Motor neuron (in vitro differentiated cells): Measurements from ENCODE around the gene MAML2. TPM values are rescaled to one million over a fixed set of nuclear protein-coding genes. Genes with fewer than 3 reads are reported as not detected.
A peak's percentile ranks its signal among the peaks of the same experiment; 100 is the strongest.
"Not testable (repeated sequence)": the region's sequence is repeated elsewhere in the genome, so short reads cannot be mapped to it uniquely, and the experiment has no call there.

Experiments
- ATAC-seq, 8 experiments: fragments of 200-7000 bp; cut with Tn5 transposase; replicated peaks in 6 of 8; 2 replicates each; pipeline ENCODE4 v1.8.0; 2021; ENCODE audit warnings: mild to moderate bottlenecking in 8 of 8, moderate library complexity in 8 of 8
- H3K27ac ChIP-seq, 2 donors: fragments of 250-450 bp; sonication (Bioruptor Pico); 2 replicates each; pipeline ENCODE4 v1.9.0; 2021; ENCODE audit warnings: antibody characterized with exemption in 2 of 2, mild to moderate bottlenecking in 2 of 2, moderate library complexity in 1 of 2
- H3K4me1 ChIP-seq, 2 donors: fragments of 250-450 bp; sonication (Bioruptor Pico); replicated peaks in 1 of 2; 2 replicates each; pipeline ENCODE4 v1.6.1; 2021; ENCODE audit warnings: antibody characterized with exemption in 2 of 2, mild to moderate bottlenecking in 2 of 2, moderate library complexity in 1 of 2
- H3K4me3 ChIP-seq, 5 donors: fragments of 250-450 bp; sonication (Bioruptor Pico); 2 replicates each; pipeline ENCODE4 v1.9.0; 2021; ENCODE audit warnings: antibody characterized with exemption in 5 of 5, mild to moderate bottlenecking in 5 of 5, moderate library complexity in 4 of 5
- WGBS, 10 experiments: fragments of 450-650 bp; shearing (Covaris generic); methylation state at CpG; one replicate each; pipeline ENCODE4 v1.0.0; 2022; 5-methylcytosine and 5-hydroxymethylcytosine counted together
- in situ Hi-C, 9 experiments: fragments of 400-800 bp; cut with MboI; loops; one replicate each; pipeline ENCODE4 v1.15.0; 2021; ENCODE audit warnings: low sequenced_read_pairs in 9 of 9, low pct_unique_long_range_greater_than_20kb in 2 of 9; ENCODE audit not compliant: unreplicated experiment in 9 of 9
- total RNA-seq, 8 experiments: library from RNA; unstranded; fragments of 300-600 nt; gene quantifications; 2 replicates each; pipeline versions ENCODE4 v1.2.3 to v1.2.4, GENCODE V29; 2022

The MAML2 gene
- total RNA-seq, 8 experiments from 2014 or later, result 4.9 to 21.2 (median 6.4) TPM

GRCh38 chr11:96299155-96299888, 43.7 kb downstream of the MAML2 start:
- WGBS, 10 experiments, result 60 to 100% (median 92%) methylated on average over 1 to 7 of the region's 8 CpGs; no CpG with 5 or more reads in 4 of the 10 experiments
- no peak overlapping the region for H3K4me3 ChIP-seq
- in situ Hi-C loops, result no loop called here
- peaks cover 4 to 5% of the 10 kb centered on the region in 2 donors for H3K4me1 ChIP-seq
- no peak overlapping the region for H3K27ac ChIP-seq
- ATAC-seq, result peak in 1 of 8 experiments; percentile 39

DNA sequence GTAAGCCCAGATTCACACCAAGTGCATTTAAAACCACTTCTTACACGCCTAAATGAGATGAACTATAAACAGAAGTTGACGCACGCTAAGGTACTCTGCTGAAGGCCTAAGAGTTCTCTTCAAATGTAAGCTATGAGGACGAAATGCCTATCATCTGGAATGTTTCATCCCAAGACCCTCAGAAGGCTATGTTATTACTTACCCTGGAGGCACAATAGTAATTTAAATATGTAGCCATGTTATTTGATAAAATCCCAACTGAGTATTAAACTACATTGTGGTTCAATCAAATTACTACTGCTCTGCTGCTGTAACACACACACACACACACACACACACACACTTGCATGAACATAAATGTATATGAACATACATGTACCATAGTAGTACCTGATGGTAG, 47.6 kb downstream of the MAML2 start:
- H3K27ac ChIP-seq, result no peak overlapping the region
- in situ Hi-C loops, result no loop called here
- H3K4me3 ChIP-seq, result no peak overlapping the region
- peaks cover 16 to 18% of the 10 kb centered on the region in 2 donors for H3K4me1 ChIP-seq
- no peak for ATAC-seq
- WGBS, 10 experiments, result 28 to 100% (median 75%) methylated on average over 1 to 4 of the region's 4 CpGs; no CpG with 5 or more reads in 1 of the 10 experiments

GRCh38 chr11:96294289-96294688, 48.7 kb downstream of the MAML2 start:
- no peak for ATAC-seq
- in situ Hi-C loops, result no loop called here
- Histone ChIP-seq H3K4me3 (no peak overlapping the region), H3K4me1 (peaks cover 15 to 16% of the 10 kb centered on the region in 2 donors), H3K27ac (no peak overlapping the region)
- WGBS, 10 experiments, result 38 to 100% (median 67%) methylated on average over 1 to 3 of the region's 3 CpGs; no CpG with 5 or more reads in 1 of the 10 experiments

- in situ Hi-C loops, result no loop called here
- H3K27ac ChIP-seq, result no peak overlapping the region
- 0 to 81% (median 58%) methylated on average over 2 to 3 of the region's 3 CpGs; no CpG with 5 or more reads in 1 of the 10 experiments for WGBS, 10 experiments
These were observed 49.4 kb downstream of the MAML2 start for GRCh38 chr11:96293598-96294021.

DNA sequence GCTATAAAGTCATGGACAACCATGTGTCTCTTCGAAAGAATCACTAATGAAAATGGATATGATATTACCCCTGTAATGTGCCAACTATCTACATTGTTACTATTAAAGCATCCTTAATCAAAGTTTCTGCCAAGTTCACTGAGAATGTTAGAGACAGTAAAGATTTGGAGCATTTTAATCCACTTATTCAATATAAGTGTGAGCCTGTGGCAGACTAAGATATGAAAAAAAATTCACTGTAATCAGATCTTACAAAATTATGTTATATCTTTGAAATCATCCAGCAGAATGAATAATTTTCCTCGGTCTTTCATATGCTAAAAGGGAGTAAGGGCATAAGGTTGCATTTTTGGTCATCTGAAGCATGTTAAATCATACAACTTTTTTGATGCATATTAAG, 49.9 kb downstream of the MAML2 start:
- Histone ChIP-seq H3K4me3 (no peak overlapping the region), H3K27ac (no peak overlapping the region), H3K4me1 (peaks cover 15 to 16% of the 10 kb centered on the region in 2 donors)
- peak in 2 of 8 experiments; percentile 25 to 48 for ATAC-seq
- in situ Hi-C loops, result no loop called here
- 29 to 100% (median 82%) methylated on average over 1 to 2 of the region's 2 CpGs for WGBS, 10 experiments

More at GRCh38 chr11:96293598-96294021, 49.4 kb downstream of the MAML2 start:
- peak in 3 of 8 experiments; percentile 50 to 74 (median 56) for ATAC-seq
- no peak overlapping the region for H3K4me3 ChIP-seq
- H3K4me1 ChIP-seq, result peaks cover 15 to 16% of the 10 kb centered on the region in 2 donors

- in situ Hi-C loops, result no loop called here
- H3K4me1 ChIP-seq, result peaks cover 15 to 16% of the 10 kb centered on the region in 2 donors
- no peak for ATAC-seq
- H3K27ac ChIP-seq, result no peak overlapping the region
- H3K4me3 ChIP-seq, result no peak overlapping the region
These were observed 50.5 kb downstream of the MAML2 start for GRCh38 chr11:96292291-96293010.

DNA sequence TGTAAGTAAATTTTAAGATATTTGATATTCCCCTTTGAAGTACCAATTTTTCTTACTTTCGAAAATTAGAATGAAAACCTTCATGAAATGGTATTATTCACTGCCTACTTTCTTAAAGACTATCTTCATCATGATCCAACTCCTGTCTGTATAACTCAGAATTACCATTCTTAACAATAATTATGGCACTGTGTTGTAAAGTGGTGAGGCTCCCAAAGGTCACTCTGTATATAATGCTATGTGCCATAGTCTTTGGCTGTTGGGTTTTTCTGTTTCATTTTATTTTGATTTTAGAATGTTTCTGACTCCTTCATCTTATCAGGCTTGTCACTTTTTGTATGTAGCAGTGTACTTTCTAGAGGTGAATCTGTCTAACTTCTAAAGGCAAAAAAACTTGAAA, 52.4 kb downstream of the MAML2 start:
- H3K27ac ChIP-seq, result no peak overlapping the region
- peaks cover 15 to 16% of the 10 kb centered on the region in 2 donors for H3K4me1 ChIP-seq
- WGBS, 10 experiments, result 43 to 100% (median 100%) methylated on average over 1 of the region's 1 CpG; no CpG with 5 or more reads in 2 of the 10 experiments
- in situ Hi-C loops, result no loop called here
- no peak overlapping the region for H3K4me3 ChIP-seq
- no peak for ATAC-seq

GRCh38 chr11:96290031-96290430, 53.0 kb downstream of the MAML2 start:
- no peak for ATAC-seq
- 30 to 100% (median 82%) methylated on average over 1 of the region's 1 CpG; no CpG with 5 or more reads in 2 of the 10 experiments for WGBS, 10 experiments
- Histone ChIP-seq H3K4me1 (peaks cover 15 to 16% of the 10 kb centered on the region in 2 donors), H3K4me3 (no peak overlapping the region), H3K27ac (no peak overlapping the region)
- in situ Hi-C loops, result no loop called here

GRCh38 chr11:96288915-96289314, 54.1 kb downstream of the MAML2 start:
- in situ Hi-C loops, result no loop called here
- no peak overlapping the region for H3K27ac ChIP-seq
- no peak for ATAC-seq
- WGBS, 10 experiments, result 84 to 100% (median 94%) methylated on average over 1 to 3 of the region's 3 CpGs
- no peak overlapping the region for H3K4me3 ChIP-seq
- H3K4me1 ChIP-seq, result peaks cover 8% of the 10 kb centered on the region in 2 donors

DNA sequence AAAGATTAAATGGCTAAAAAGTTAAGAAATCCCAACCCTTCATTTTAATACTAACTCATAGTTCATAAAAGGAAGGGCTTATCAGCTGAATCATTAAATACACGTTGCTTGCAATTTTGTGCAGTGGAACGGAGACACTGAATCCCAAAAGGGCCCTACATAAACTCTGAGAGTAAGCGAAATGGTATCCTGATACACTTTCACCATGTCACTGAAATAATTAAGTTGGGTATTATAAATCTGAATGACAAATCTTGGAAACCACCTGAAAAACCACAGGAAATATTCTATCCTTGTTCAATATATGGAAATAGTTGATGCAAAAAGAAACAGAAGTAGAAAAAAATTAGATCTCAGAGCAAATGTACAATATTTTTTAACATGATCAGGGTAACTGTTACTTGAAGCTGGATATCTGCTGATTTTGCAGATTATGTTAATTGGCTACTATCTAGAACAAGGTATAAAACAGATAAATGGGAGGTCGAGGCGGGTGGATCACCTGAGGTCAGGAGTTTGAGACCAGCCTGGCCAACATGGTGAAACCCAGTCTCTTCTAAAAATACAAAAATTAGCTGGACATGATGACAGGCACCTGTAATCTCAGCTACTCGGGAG, 55.1 kb downstream of the MAML2 start:
- no peak for ATAC-seq
- Histone ChIP-seq H3K4me3 (no peak overlapping the region), H3K27ac (no peak overlapping the region), H3K4me1 (no peaks in the 10 kb centered on the region)
- 77 to 100% (median 91%) methylated on average over 1 to 6 of the region's 6 CpGs for WGBS, 10 experiments
- in situ Hi-C loops, result no loop called here

DNA sequence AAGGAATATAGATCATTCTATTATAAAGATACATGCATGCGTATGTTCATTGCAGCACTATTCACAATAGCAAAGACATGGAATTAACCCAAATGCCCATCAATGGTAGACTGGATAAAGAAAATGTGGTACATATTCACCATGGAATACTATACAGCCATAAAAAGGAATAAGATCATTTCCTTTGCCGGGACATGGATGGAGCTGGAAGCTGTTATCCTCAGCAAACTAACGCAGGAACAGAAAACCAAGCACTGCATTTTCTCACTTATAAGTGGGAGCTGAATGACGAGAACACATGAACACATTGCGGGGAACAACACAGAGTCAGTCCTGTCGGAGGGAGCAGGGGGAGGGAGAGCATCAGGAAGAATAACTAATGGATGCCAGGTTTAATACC, 57.0 kb downstream of the MAML2 start:
- H3K27ac ChIP-seq, ATAC-seq, H3K4me3 ChIP-seq, H3K4me1 ChIP-seq, in situ Hi-C loops: not testable (repeated sequence)
- WGBS, 10 experiments, result 86 to 100% (median 97%) methylated on average over 1 to 6 of the region's 6 CpGs; no CpG with 5 or more reads in 1 of the 10 experiments

GRCh38 chr11:96284917-96285316, 58.1 kb downstream of the MAML2 start:
- Histone ChIP-seq H3K4me1 (peaks cover 0 to 5% of the 10 kb centered on the region in 2 donors), H3K27ac (no peak overlapping the region), H3K4me3 (no peak overlapping the region)
- no peak for ATAC-seq
- in situ Hi-C loops, result no loop called here
- WGBS, 10 experiments, result 70 to 100% (median 86%) methylated on average over 1 to 3 of the region's 3 CpGs; no CpG with 5 or more reads in 1 of the 10 experiments

- H3K4me1 ChIP-seq, result peaks cover 4 to 9% of the 10 kb centered on the region in 2 donors
- no peak for ATAC-seq
- no peak overlapping the region for H3K4me3 ChIP-seq
- in situ Hi-C loops, result no loop called here
- H3K27ac ChIP-seq, result no peak overlapping the region
- 89 to 100% (median 100%) methylated on average over 1 of the region's 1 CpG; no CpG with 5 or more reads in 2 of the 10 experiments for WGBS, 10 experiments
These were observed 58.6 kb downstream of the MAML2 start for GRCh38 chr11:96284401-96284800.
